IPS-18c (cell line): ENCODE results near the gene ZBTB32.
"Not testable (repeated sequence)": the region's sequence is repeated elsewhere in the genome, so short reads cannot be mapped to it uniquely, and the experiment has no call there.

Source experiments
- H3K4me3 ChIP-seq: 2 replicates; pipeline ENCODE4 v1.7.0; 2013; ENCODE audit warnings: low read depth, mild to moderate bottlenecking, low read length, moderate library complexity; ENCODE audit not compliant: insufficient read depth
- H3K9me3 ChIP-seq: one replicate; pipeline ENCODE4 v1.6.1; 2013; ENCODE audit warnings: mild to moderate bottlenecking, low read length, moderate library complexity; ENCODE audit not compliant: control insufficient read depth, insufficient read depth

ZBTB32 gene, protein sequence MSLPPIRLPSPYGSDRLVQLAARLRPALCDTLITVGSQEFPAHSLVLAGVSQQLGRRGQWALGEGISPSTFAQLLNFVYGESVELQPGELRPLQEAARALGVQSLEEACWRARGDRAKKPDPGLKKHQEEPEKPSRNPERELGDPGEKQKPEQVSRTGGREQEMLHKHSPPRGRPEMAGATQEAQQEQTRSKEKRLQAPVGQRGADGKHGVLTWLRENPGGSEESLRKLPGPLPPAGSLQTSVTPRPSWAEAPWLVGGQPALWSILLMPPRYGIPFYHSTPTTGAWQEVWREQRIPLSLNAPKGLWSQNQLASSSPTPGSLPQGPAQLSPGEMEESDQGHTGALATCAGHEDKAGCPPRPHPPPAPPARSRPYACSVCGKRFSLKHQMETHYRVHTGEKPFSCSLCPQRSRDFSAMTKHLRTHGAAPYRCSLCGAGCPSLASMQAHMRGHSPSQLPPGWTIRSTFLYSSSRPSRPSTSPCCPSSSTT

DNA sequence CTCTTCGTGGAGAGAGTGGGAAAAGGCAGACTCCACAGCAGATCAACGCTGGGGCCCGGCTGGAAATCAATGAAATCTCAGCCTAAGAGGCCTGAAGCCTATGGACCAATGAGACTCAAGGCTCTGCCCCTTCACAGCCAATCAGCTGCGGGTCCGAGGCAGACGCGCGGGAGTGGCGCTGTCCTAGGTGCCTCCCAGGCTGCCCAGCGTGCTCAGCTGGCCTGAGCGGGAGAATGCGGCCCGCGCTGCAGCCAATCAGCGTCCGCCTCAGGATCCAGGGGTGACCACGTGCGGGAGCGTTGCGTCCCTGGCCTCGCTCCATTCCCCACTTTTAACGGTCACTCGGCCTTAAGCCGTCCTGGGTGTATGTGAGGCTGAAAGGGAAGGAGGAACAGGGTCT is at the start of gene ZBTB32:
TSS of gene ZBTB32 (plus strand) at position 341 of the 400 bp plus-strand sequence. CDS start 10,069 bp downstream, outside the sequence.
- Histone ChIP-seq H3K4me3 (no peak within 1 kb of the TSS), H3K9me3 (peaks cover 2% of the 10 kb centered on the region)

DNA sequence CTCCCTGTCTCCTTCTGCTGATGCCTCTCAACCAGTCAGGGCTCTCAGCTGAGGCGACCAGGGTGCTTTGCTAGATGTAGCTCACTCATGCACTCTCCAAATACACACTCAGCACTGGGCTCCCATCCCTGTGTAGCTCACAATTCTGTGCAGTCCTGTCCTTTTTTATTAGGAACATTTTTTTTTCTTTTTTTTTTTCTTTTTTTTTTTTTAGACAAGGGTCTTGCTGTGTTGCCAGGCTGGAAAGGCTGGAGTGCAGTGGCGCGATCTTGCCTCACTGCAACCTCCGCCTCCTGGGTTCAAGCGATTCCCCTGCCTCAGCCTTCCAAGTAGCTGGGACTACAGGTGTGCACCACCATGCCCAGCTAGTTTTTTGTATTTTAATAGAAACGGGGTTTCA is 49.5 kb upstream of the ZBTB32 start:
- not testable (repeated sequence) for H3K4me3 ChIP-seq, H3K9me3 ChIP-seq

DNA sequence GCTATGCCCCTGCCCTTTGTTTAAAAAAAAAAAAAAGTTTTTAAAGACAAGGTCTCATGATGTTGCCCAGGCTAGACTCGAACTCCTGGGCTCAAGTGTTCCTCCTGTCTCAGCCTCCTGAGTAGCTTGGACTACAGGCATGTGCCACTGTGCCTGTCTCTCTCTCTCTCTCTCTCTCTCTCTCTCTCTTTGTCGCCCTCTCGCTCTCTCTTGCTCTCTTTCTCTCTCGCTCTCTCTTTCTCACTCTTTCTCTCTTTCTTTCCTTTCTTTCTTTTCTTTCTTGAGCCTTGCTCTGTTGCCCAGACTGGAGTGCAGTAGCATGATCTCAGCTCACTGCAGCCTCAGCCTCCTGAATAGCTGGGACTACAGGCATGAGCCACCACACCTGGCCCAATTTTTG is 48.8 kb upstream of the ZBTB32 start:
- Histone ChIP-seq H3K4me3 (no peak overlapping the region), H3K9me3 (no peaks in the 10 kb centered on the region)

DNA sequence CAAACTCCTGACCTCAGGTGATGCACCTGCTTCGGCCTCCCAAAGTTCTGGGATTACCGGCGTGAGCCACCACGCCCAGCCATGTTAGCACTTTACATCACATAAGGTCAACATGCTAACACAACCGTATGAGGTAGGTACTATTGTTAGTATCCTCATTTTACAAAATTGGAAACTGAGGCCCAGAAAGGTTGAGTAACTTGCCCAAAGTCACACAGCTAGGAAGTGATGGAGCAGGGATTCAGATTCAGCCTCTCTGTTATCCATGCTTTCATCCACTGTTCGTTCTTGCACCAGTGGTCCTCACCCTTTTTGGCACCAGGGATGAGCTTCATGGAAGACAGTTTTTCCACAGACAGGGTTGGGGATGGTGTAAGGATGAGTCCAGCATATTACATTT is 47.7 kb upstream of the ZBTB32 start:
- no peak overlapping the region for H3K4me3 ChIP-seq
- peaks cover 2% of the 10 kb centered on the region for H3K9me3 ChIP-seq

DNA sequence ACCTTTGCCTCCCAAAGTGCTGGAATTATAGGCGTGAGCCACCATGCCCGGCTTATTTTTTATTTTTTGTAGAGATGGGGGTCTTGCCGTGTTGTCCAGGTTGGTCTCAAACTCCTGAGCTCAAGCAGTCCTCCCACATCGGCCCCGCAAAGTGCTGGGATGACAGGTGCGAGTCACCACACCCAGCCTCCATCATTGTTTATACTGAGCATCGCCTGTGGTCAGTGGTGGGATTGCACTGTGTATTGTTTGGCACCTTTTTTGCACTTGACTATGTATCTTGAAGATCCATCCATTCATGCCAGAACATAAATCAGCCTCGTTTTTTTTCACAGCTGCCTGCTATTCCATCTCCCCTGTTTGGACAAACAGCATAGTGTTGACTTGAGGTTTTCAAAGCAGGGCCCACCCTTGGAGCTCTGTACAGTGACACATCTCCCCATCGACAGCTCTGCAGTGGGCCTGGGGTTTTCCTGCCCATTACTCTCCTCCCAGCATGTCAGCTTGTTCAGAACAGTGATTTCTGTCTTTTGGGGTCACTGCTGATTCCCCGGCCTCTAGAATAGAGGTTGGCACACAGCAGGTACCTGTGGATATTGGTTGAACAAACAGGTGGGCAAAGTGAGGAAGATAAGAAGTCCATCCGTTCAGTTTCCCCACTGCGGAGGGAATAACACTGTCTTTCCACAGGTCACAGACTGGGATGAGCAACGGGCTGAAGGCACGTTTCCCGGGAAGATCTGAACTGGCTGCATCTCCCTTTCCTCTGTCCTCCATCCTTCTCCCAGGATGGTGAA is 46.3 kb upstream of the ZBTB32 start:
- H3K9me3 ChIP-seq = peaks cover 2% of the 10 kb centered on the region
- no peak overlapping the region for H3K4me3 ChIP-seq

DNA sequence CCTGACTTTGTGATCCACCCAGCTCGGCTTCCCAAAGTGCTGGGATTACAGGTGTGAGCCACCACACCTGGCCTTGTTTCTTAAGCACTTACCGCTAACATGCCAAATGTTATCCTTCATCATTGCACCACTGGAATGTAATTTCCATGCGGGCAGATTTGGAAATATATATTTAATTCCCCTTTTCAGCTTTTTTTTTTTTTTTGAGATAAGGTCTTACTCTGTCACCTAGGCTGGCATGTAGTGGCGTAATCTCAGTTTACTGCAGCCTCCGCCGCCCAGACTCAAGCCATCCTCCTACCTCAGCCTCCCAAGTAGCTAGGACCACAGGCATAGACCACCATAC is 42.4 kb upstream of the ZBTB32 start:
- H3K4me3 ChIP-seq = no peak overlapping the region

DNA sequence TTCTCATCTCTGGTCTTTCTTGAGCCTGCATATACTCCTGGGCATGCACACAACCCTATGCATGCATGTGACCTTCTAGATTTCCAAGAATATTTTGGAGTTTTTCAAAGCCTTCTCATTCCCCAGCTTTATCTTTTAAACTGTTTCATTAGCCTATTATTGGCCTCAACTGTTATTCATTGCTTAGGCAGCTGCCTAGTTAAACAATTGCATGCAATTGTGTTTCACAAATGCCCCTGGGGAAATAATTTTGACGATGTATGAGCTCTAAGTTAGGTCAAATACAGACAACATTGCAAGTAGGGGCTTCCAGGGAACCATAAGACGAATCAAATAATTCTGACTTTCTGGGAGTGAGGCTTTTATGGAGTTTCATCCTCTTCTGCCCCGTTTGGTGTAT is 40.4 kb upstream of the ZBTB32 start:
- no peak overlapping the region for H3K4me3 ChIP-seq
- peaks cover 2% of the 10 kb centered on the region for H3K9me3 ChIP-seq

More for the DNA sequence above, 42.4 kb upstream of the ZBTB32 start:
- H3K9me3 ChIP-seq = peaks cover 2% of the 10 kb centered on the region

DNA sequence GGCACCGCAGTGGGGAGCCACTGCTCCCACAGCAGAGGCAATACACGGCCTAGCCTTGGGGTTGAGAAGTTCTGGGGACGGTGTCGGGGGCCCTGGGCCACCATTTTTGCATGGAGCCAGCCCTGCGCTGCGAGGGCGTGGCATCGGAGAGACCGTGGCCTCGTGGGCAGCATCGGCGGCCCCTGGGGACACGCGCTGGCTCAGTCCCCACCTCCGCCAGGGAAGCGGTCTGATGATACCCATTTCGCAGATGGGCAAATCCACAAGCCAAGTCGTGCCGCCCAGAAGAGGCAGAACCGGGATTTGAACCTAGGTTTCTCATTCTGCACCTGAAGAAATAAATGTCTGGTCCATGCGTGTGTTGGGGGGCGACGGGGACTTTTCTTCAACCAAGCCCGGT is 39.2 kb upstream of the ZBTB32 start:
- Histone ChIP-seq H3K4me3 (no peak overlapping the region), H3K9me3 (peaks cover 2% of the 10 kb centered on the region)

DNA sequence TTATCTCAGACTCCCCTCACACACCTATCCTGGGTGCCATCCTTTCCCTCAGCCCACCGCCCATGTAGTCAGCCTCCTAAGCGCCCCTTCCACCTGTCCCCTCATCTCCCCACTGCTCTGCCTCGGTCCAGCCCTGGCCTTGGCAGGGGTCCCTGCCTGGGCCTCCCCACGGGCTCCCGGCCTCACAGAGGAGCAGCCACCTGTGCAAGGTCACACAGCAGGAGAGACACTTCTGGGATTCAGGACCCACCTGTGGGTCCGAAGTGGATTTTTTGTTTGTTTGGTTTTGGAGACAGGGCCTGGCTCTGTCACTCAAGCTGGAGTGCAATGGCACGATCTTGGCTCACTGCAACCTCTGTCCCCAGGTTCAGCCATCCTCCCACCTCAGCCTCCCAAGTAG is 38.8 kb upstream of the ZBTB32 start:
- Histone ChIP-seq H3K9me3 (peaks cover 2% of the 10 kb centered on the region), H3K4me3 (no peak overlapping the region)

DNA sequence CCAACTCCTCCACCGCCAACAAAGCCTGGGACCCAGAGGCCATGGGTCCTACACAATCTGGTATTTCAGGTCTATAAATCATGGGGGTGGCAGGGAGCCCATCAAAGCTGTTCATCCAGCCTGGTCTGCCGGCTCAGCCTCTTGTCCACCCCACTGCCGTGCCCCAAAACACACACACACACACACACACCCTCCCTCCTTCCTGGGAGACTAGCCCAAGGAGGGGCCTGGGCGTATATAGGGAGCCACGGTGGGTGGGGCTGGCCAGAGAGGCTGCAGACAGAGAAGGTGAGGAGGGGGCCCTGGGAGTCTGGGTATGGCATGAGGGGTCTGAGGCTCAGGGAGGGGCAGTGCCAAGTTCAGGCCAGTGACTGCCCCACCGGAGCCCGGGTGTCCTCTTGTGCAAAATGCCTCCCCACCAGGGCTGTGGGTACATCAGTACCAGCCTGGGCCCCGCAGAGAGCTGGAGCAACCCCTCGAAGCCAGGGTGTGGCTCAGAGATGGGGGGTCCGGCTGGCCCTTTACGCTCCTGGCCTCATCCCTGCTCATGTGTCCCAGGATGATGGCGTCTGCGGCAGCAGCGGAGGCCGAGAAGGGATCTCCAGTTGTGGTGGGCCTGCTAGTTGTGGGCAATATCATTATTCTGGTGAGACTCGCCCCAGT is 38.0 kb upstream of the ZBTB32 start, which contains the start of gene UPK1A:
TSS of gene UPK1A (plus strand) at position 267 of the 663 bp plus-strand sequence. CDS start at position 563, 296 bp downstream.
- Histone ChIP-seq H3K4me3 (no peak within 1 kb of the TSS), H3K9me3 (peaks cover 1% of the 10 kb centered on the region)

DNA sequence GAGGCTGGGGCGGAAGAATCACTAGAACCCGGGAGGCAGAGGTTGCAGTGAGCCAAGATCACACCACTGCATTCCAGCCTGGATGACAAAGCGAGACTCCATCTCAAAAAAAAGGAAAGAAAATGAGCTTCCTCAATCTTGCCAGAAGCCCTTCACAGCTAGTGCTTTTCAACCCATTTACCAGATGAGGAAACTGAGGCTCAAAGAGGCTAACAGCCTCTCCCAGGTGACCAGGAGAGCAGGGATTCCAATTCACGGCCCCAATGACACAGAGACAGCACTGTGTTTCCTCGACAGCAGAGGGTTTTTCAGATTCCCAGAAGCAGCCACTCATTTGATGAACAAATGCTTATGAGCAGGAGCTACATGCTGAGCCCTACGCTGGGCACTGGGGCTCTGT is 34.8 kb upstream of the ZBTB32 start:
- Histone ChIP-seq H3K9me3 (no peaks in the 10 kb centered on the region), H3K4me3 (no peak overlapping the region)

DNA sequence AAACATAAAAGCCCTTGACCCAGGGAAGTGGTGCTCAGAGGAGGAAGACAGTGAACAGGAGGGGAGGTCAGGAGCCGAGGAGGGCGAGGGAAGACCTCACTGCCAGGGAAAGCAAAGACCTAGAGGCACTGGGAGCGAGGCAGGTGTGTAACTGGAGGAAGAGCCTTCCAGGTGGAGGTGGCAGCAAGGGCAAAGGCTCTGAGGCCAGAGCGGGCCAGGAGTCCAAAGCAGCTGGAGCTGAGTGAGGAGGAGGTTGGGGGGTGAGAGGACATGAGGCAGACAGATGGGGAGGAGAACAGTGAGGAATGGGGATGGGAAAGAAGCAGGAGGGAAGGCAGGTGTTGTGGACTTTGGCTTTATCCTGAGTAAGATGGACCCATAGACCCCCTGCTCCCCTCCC is 34.4 kb upstream of the ZBTB32 start:
- no peaks in the 10 kb centered on the region for H3K9me3 ChIP-seq
- H3K4me3 ChIP-seq = no peak overlapping the region

DNA sequence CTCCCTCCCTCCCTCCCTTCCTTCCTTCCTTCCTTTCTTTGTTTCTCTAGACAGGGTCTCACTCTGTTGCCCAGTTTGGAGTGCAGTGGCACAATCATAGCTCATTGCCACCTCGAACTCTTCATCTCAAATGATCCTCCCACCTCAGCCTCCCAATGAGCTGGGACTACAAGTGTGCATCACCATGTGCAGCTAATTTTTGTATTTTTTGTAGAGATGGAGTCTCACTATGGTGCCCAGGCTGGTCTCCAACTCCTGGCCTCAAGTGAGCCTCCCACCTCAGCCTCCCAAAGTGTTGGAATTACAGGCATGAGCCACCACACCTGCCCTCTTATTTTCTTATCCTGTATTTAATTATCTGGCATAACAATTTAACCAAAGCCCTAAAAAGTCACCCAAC is 33.7 kb upstream of the ZBTB32 start:
- no peak overlapping the region for H3K4me3 ChIP-seq
- H3K9me3 ChIP-seq = no peaks in the 10 kb centered on the region

DNA sequence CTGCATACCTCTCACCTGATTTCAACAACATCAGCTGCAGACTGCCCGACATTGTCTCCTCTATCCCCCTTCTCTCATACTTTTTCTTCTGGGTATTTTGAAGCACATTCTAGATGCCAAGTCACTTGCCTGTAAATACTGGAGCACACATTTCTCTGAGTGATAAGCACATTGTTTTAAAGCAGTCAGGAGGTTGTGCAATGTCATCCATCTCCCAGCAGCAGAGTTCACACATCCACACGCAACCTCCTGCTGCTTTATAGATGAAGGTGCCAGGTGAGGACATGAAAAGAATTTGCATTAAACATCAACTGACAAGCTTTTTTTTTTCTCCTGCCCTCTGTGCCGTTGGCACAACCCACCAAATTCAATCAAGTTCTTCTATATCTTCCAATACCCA is 32.5 kb upstream of the ZBTB32 start:
- Histone ChIP-seq H3K9me3 (no peaks in the 10 kb centered on the region), H3K4me3 (no peak overlapping the region)

DNA sequence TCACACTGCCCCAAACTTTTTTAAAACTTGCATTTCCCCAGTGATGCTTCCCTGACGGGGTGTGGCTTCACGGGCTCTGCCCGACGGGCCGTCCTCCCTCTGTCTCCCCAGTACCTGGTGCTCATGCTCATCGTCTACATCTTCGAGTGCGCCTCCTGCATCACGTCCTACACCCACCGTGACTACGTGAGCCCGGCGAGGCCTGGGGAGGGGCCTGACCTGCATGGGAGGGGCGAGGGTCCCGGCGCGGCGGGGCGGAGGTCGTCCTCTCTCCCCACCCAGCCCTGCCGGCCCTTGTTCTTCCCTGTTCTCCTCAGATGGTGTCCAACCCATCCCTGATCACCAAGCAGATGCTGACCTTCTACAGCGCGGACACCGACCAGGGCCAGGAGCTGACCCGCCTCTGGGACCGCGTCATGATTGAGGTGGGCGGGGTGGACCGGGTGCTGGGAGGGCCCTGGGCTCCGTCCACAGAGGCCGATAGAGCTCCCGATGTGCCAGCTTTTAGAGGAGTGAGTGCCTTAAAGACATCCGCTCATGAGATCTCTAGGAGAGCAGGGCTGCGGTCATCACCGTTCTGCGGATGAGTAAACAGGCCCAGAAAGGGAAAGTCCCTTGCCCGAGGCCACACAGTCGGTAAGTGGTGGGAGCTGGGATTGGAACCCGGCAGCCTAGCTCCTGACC is 31.1 kb upstream of the ZBTB32 start:
- Histone ChIP-seq H3K9me3 (no peaks in the 10 kb centered on the region), H3K4me3 (peak overlapping the region; percentile 63)

DNA sequence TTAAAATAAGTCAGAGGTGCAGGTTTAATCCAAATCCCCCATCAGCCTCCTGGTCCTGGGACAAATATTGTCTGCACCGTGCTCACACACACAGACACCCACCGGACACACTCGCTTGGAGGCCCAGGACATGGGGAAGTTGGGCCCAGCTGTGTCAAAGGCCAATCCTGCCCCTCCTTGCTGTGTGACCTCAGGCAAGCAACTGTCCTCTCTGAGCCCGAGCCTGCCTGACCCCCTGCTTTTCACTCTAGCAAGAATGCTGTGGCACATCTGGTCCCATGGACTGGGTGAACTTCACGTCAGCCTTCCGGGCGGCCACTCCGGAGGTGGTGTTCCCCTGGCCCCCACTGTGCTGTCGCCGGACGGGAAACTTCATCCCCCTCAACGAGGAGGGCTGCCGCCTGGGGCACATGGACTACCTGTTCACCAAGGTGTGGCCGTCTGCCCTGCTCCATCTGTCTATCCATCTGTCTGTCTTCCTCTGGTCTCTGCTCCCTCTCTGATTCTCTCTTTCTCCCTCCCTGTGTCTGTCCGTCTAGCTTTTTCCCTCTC is 28.7 kb upstream of the ZBTB32 start:
- no peaks in the 10 kb centered on the region for H3K9me3 ChIP-seq
- H3K4me3 ChIP-seq = no peak overlapping the region

DNA sequence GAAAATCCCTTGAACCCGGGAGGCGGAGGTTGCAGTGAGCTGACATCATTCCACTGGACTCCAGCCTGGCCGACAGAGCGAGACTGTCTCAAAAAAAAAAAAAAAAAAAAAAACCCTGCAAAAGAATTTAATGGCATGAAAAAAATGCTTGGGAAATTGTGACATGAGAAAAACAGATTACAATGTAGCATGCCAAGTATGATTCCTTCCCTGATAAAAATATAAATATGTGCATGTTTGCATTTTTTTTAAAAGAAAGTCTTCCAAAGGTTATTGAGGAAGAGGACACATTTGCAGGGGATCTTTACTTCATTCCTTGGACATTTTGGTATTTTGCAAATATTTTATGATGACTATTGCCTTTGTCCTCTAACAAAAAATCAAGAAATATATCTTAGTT is 14.5 kb upstream of the ZBTB32 start:
- Histone ChIP-seq H3K4me3 (no peak overlapping the region), H3K9me3 (no peaks in the 10 kb centered on the region)
